HepG2 (cell line): ENCODE data around the gene RNU5B-1. TPM values are rescaled to one million over a fixed set of nuclear protein-coding genes. Genes with fewer than 3 reads are reported as not detected.

Source experiments
- ELF1 ChIP-seq: sonication (generic); formaldehyde crosslinking; IDR thresholded peaks from 2 replicates; pipeline ENCODE4 v1.4.0; 2020; ENCODE audit warnings: missing genetic modification reagents
- MED1 ChIP-seq: sonication (generic); formaldehyde crosslinking; IDR thresholded peaks from 2 replicates; pipeline ENCODE4 v1.4.0; 2020; ENCODE audit warnings: missing genetic modification reagents
- NONO ChIP-seq, 2 experiments: fragments of 450-650 bp in 1 of 2; sonication (generic) in 1 of 2; formaldehyde crosslinking in 1 of 2; IDR thresholded peaks in 1 of 2; conservative IDR thresholded peaks in 1 of 2; 2 replicates each; pipeline versions ENCODE4 v1.6.1 to v1.8.0; 2017 to 2022; ENCODE audit warnings: mild to moderate bottlenecking in 1 of 2, missing genetic modification reagents in 1 of 2, moderate library complexity in 1 of 2
- POLR2G ChIP-seq: fragments of 200-400 bp; formaldehyde crosslinking; IDR thresholded peaks from 2 replicates; pipeline ENCODE4 v1.6.1; 2018; ENCODE audit warnings: mild to moderate bottlenecking, low read depth, low read length, moderate library complexity
- RAD21 ChIP-seq: fragments of 450-650 bp; formaldehyde crosslinking; IDR thresholded peaks from 2 replicates; pipeline ENCODE4 v1.5.0; 2020; ENCODE audit warnings: mild to moderate bottlenecking
- ZKSCAN5 ChIP-seq: sonication (generic); formaldehyde crosslinking; IDR thresholded peaks from 2 replicates; pipeline ENCODE4 v1.5.1; 2020; ENCODE audit warnings: mild to moderate bottlenecking, missing genetic modification reagents
- ZNF557 ChIP-seq: sonication (generic); formaldehyde crosslinking; IDR thresholded peaks from 2 replicates; pipeline ENCODE4 v1.4.0; 2020; ENCODE audit warnings: missing genetic modification reagents
- ZNF615 ChIP-seq: sonication (generic); formaldehyde crosslinking; IDR thresholded peaks from 2 replicates; pipeline ENCODE4 v1.5.0; 2020; ENCODE audit warnings: mild to moderate bottlenecking, missing genetic modification reagents, borderline replicate concordance
- ZNF749 ChIP-seq: sonication (generic); formaldehyde crosslinking; IDR thresholded peaks from 2 replicates; pipeline ENCODE4 v1.8.0; 2022; ENCODE audit warnings: mild to moderate bottlenecking, missing genetic modification reagents, moderate library complexity, borderline replicate concordance
- ZNF777 ChIP-seq: sonication (generic); formaldehyde crosslinking; IDR thresholded peaks from 2 replicates; pipeline ENCODE4 v1.4.0; 2020; ENCODE audit warnings: missing genetic modification reagents
- ZNF788 ChIP-seq: sonication (generic); formaldehyde crosslinking; IDR thresholded peaks from 2 replicates; pipeline ENCODE4 v1.5.0; 2020; ENCODE audit warnings: mild to moderate bottlenecking, missing genetic modification reagents, borderline replicate concordance
- polyA plus RNA-seq, 8 experiments: library from polyadenylated mRNA; depleted of rRNA in 3 of 8; stranded (reverse) in 7 of 8; unstranded in 1 of 8; fragments of >200 nt; fragmentation: Illumina TruSeq in 4 of 8; extraction: Trizol in 4 of 8; gene quantifications; 2 replicates each; pipeline versions ENCODE4 v1.2.1 to v1.2.3, GENCODE V29; 2011 to 2016; ENCODE audit warnings: low read depth in 4 of 8, missing spikeins in 1 of 8, mixed read lengths in 1 of 8; ENCODE audit not compliant: insufficient read depth in 1 of 8
- total RNA-seq, 5 experiments: library from RNA; depleted of rRNA; stranded (reverse); fragments of >200 nt; fragmentation: Illumina TruSeq; extraction: Trizol; gene quantifications; 2 replicates each; pipeline ENCODE4 v1.2.3, GENCODE V29; 2016; ENCODE audit warnings: low read depth in 1 of 5
- TF ChIP-seq, protein P1 (sequence below): sonication (generic); formaldehyde crosslinking; IDR thresholded peaks from 2 replicates; pipeline ENCODE4 v1.4.0; 2020; ENCODE audit warnings: mild to moderate bottlenecking, missing genetic modification reagents, borderline replicate concordance
- TF ChIP-seq, protein P2 (sequence below): sonication (generic); formaldehyde crosslinking; IDR thresholded peaks from 2 replicates; pipeline ENCODE4 v1.5.1; 2020; ENCODE audit warnings: missing genetic modification reagents, mild to moderate bottlenecking, borderline replicate concordance
- TF ChIP-seq, protein P3 (sequence below): sonication (generic); formaldehyde crosslinking; IDR thresholded peaks from 2 replicates; pipeline ENCODE4 v1.8.0; 2023; ENCODE audit warnings: mild to moderate bottlenecking, missing genetic modification reagents
- TF ChIP-seq, protein P4 (sequence below): sonication (generic); formaldehyde crosslinking; IDR thresholded peaks from 2 replicates; pipeline ENCODE4 v1.4.0; 2020; ENCODE audit warnings: low read depth, mild to moderate bottlenecking, missing genetic modification reagents

The RNU5B-1 gene
- total and polyA plus RNA-seq, 2 of the 13 experiments (the other 11 are each of a cell fraction or from before 2014, with no cell fraction given), result 1,646 TPM; not detected in 1

DNA sequence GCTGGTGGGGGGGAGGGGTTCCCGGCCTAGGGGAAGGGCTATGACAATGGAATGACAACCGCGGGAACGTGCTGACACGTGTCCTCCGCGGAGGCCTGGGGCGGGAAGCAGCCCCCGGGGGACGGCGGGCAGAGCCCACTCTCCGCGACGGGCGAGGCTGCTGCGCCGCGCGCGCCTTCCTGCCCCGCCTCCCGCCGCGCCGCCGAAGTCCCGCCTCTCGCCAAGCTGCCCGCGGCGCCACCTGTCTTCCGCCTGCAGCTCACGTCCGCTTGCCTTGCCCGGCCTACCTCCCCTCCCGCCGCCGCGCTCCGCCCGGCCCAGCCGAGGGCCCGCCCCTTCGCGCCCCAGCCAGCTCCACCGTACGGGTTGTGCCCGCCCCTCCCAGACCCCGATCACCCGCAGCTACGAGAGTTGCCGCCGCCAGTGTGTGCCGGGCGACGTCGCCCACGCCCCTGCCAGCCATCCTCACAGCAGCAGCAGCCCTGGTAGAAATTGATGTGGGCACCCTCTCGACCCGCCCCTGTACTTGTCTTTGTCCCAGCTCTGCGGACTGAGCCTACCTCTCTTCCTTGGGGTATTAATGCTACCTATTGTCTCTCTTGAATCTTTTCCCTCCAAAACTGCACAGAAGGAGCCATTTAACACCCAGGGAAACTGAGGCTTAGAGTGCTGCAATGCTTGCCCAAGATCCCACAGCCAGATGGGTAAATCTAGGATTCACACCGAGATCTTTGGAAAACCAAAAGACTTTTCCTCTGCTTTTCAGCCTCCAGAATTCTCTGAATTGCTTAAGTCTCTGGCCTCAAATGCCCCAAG is 17.6 kb upstream of the RNU5B-1 start, which contains the start of gene PARP16 (continued):
- TF ChIP-seq, protein P1, sequence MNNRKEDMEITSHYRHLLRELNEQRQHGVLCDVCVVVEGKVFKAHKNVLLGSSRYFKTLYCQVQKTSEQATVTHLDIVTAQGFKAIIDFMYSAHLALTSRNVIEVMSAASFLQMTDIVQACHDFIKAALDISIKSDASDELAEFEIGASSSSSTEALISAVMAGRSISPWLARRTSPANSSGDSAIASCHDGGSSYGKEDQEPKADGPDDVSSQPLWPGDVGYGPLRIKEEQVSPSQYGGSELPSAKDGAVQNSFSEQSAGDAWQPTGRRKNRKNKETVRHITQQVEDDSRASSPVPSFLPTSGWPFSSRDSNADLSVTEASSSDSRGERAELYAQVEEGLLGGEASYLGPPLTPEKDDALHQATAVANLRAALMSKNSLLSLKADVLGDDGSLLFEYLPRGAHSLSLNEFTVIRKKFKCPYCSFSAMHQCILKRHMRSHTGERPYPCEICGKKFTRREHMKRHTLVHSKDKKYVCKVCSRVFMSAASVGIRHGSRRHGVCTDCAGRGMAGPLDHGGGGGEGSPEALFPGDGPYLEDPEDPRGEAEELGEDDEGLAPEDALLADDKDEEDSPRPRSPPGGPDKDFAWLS, result no peak
- TF ChIP-seq, protein P2, sequence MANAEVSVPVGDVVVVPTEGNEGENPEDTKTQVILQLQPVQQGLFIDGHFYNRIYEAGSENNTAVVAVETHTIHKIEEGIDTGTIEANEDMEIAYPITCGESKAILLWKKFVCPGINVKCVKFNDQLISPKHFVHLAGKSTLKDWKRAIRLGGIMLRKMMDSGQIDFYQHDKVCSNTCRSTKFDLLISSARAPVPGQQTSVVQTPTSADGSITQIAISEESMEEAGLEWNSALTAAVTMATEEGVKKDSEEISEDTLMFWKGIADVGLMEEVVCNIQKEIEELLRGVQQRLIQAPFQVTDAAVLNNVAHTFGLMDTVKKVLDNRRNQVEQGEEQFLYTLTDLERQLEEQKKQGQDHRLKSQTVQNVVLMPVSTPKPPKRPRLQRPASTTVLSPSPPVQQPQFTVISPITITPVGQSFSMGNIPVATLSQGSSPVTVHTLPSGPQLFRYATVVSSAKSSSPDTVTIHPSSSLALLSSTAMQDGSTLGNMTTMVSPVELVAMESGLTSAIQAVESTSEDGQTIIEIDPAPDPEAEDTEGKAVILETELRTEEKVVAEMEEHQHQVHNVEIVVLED (CRISPR knock-in tag), result peak; percentile 43; the same call in 1 of the 2 replicates
- TF ChIP-seq ZNF777 (peak; percentile 75; the same call in 1 of the 2 replicates), MED1 (CRISPR knock-in tag) (peak; percentile 10; the same call in 1 of the 2 replicates), ZNF615 (CRISPR knock-in tag) (no peak), ZNF749 (CRISPR knock-in tag) (peak; percentile 37; the same call in 1 of the 2 replicates), ZNF557 (CRISPR knock-in tag) (peak; percentile 50), RAD21 (peak; percentile 46; the same call in 1 of the 2 replicates), NONO (IDR thresholded peaks at IDR 0.05) (no peak), NONO (CRISPR knock-in tag; conservative IDR thresholded peaks at IDR 0.05) (no peak), ZKSCAN5 (CRISPR knock-in tag) (no peak), ELF1 (CRISPR knock-in tag) (0 out of 2 replicates have a peak, but pooled peaks have one; percentile 11), POLR2G (peak; percentile 67), ZNF788 (CRISPR knock-in tag) (peak; percentile 87; the same call in 1 of the 2 replicates)
- TF ChIP-seq, protein P3, sequence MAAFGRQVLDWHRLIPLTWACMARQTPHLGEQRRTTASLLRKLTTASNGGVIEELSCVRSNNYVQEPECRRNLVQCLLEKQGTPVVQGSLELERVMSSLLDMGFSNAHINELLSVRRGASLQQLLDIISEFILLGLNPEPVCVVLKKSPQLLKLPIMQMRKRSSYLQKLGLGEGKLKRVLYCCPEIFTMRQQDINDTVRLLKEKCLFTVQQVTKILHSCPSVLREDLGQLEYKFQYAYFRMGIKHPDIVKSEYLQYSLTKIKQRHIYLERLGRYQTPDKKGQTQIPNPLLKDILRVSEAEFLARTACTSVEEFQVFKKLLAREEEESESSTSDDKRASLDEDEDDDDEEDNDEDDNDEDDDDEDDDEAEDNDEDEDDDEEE (CRISPR knock-in tag), result no peak
- TF ChIP-seq, protein P4, sequence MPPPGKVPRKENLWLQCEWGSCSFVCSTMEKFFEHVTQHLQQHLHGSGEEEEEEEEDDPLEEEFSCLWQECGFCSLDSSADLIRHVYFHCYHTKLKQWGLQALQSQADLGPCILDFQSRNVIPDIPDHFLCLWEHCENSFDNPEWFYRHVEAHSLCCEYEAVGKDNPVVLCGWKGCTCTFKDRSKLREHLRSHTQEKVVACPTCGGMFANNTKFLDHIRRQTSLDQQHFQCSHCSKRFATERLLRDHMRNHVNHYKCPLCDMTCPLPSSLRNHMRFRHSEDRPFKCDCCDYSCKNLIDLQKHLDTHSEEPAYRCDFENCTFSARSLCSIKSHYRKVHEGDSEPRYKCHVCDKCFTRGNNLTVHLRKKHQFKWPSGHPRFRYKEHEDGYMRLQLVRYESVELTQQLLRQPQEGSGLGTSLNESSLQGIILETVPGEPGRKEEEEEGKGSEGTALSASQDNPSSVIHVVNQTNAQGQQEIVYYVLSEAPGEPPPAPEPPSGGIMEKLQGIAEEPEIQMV (CRISPR knock-in tag), result peak; percentile 92
